Natural killer cell (primary cell): Measurements from ENCODE around the gene ZNF837. TPM values are rescaled to one million over a fixed set of nuclear protein-coding genes. Genes with fewer than 3 reads are reported as not detected.

Source experiments
- ATAC-seq, 3 donors: fragments of 150-1000 bp in 2 of 3; fragments of 200-7000 bp in 1 of 3; cut with Tn5 transposase; 1 replicate in 1 of 3; 2 replicates in 2 of 3; pipeline ENCODE4 v1.10.0; 2021; ENCODE audit warnings: mild to moderate bottlenecking in 2 of 3, moderate library complexity in 2 of 3
- DNase-seq, 2 donors: peaks; one replicate each; pipeline versions ENCODE4 v3.0.0 to v3.0.0-alpha.2; 2013 to 2021; ENCODE audit warnings: mixed read lengths in 1 of 2
- H3K27ac ChIP-seq: one replicate; pipeline ENCODE4 v1.5.1; 2013; ENCODE audit warnings: mild to moderate bottlenecking, low read length
- H3K27me3 ChIP-seq: one replicate; pipeline ENCODE4 v1.6.1; 2013; ENCODE audit warnings: low read length; ENCODE audit not compliant: control insufficient read depth, insufficient read depth
- H3K36me3 ChIP-seq: one replicate; pipeline ENCODE4 v1.6.1; 2013; ENCODE audit warnings: low read length; ENCODE audit not compliant: control insufficient read depth, insufficient read depth
- H3K4me1 ChIP-seq: one replicate; pipeline ENCODE4 v1.6.1; 2013; ENCODE audit warnings: low read length; ENCODE audit not compliant: control insufficient read depth, insufficient read depth
- H3K4me3 ChIP-seq: one replicate; pipeline ENCODE4 v1.5.1; 2013; ENCODE audit warnings: low read length
- H3K9me3 ChIP-seq: one replicate; pipeline ENCODE4 v1.6.1; 2013; ENCODE audit warnings: low read length; ENCODE audit not compliant: control insufficient read depth, insufficient read depth
- H3K27ac Mint-ChIP-seq, 2 donors: one replicate each; pipeline ENCODE4 v1.8.0; 2022; ENCODE audit warnings: mild to moderate bottlenecking in 2 of 2, mixed read lengths in 2 of 2, moderate library complexity in 1 of 2
- H3K27me3 Mint-ChIP-seq, 2 donors: one replicate each; pipeline ENCODE4 v1.8.0; 2022; ENCODE audit warnings: low read depth in 2 of 2, mixed read lengths in 2 of 2
- H3K36me3 Mint-ChIP-seq: one replicate; pipeline ENCODE4 v1.8.0; 2022; ENCODE audit warnings: mixed read lengths
- H3K4me1 Mint-ChIP-seq, 2 donors: one replicate each; pipeline ENCODE4 v1.8.0; 2022; ENCODE audit warnings: mixed read lengths in 2 of 2
- H3K4me3 Mint-ChIP-seq: one replicate; pipeline ENCODE4 v1.8.0; 2022; ENCODE audit warnings: mild to moderate bottlenecking, moderate library complexity, mixed read lengths
- H3K9me3 Mint-ChIP-seq, 2 donors: one replicate each; pipeline ENCODE4 v1.8.0; 2022; ENCODE audit warnings: mixed read lengths in 2 of 2
- WGBS: methylation state at CpG from one replicate; pipeline ENCODE4 v1.1.7; 2013; ENCODE audit warnings: missing lambda C conversion rate; ENCODE audit not compliant: insufficient coverage; 5-methylcytosine and 5-hydroxymethylcytosine counted together
- intact Hi-C: fragments of 100-400 bp; cut with micrococcal nuclease; formaldehyde crosslinking; loops from one replicate; pipeline ENCODE4 v1.14.2; 2022
- total RNA-seq, 4 donors: library from RNA; stranded (reverse); fragments of 120-200 nt in 1 of 4; gene quantifications; one replicate each; pipeline versions ENCODE4 v1.2.3 to v1.2.4, GENCODE V29; 2013 to 2022
- TF ChIP-seq, protein P1 (sequence below): fragments of 200-600 bp; IDR thresholded peaks from one replicate; pipeline ENCODE4 v1.8.0; 2022; ENCODE audit warnings: antibody characterized with exemption

The ZNF837 gene
- total RNA-seq, 3 donors from 2014 or later (not counting 1 experiment from before 2014, with no cell fraction given) = 0.63 to 1.4 (median 1.3) TPM

DNA sequence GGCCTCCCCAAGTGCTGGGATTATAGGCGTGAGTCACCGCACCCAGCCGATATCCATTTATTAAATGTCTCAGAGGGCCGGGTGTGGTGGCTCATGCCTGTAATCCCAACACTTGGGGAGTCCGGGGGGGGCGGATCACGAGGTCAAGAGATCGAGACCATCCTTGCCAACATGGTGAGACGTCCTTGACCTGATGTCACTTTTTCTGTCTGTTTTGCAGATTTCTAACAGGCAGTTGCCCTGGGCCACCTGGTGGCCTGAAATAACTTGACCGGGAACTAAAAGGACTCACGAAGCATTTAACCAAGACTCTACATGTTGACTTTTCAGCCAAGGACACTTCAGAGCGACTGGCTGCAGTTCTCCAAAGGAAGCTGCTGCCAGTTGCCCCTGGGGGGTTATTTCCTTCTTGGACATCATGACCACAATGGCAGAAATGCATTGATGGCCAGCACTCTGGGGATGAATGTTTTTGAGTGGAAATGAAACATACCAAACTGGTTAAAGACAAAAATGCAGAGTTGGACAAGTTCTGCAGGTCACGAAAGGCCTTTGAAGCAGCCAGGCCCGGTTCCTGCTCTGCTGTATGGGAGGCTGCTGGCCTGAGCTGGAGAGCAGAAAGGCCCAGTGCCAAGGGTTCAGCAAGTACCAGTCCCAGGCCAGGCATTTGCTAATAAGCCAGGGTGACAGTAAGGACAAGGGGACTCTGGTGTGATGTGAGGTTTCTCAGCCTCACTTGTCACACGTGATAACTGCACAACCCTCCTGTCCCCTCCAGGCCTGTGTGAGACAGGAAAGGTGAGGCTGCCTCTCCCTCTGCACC, 8.3 kb downstream of the ZNF837 start:
- intact Hi-C loops = no loop called here
- ATAC-seq (no peak), DNase-seq (no peak)
- no peaks in the 10 kb centered on the region for H3K36me3 ChIP-seq
- H3K36me3 Mint-ChIP-seq = no peaks in the 10 kb centered on the region
- no peak overlapping the region for H3K4me3 ChIP-seq
- H3K9me3 Mint-ChIP-seq = no peaks in the 10 kb centered on the region
- TF ChIP-seq, protein P1, sequence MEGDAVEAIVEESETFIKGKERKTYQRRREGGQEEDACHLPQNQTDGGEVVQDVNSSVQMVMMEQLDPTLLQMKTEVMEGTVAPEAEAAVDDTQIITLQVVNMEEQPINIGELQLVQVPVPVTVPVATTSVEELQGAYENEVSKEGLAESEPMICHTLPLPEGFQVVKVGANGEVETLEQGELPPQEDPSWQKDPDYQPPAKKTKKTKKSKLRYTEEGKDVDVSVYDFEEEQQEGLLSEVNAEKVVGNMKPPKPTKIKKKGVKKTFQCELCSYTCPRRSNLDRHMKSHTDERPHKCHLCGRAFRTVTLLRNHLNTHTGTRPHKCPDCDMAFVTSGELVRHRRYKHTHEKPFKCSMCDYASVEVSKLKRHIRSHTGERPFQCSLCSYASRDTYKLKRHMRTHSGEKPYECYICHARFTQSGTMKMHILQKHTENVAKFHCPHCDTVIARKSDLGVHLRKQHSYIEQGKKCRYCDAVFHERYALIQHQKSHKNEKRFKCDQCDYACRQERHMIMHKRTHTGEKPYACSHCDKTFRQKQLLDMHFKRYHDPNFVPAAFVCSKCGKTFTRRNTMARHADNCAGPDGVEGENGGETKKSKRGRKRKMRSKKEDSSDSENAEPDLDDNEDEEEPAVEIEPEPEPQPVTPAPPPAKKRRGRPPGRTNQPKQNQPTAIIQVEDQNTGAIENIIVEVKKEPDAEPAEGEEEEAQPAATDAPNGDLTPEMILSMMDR = no peak
- no peaks in the 10 kb centered on the region for H3K27me3 Mint-ChIP-seq
- no peaks in the 10 kb centered on the region for H3K4me1 Mint-ChIP-seq
- no peak overlapping the region for H3K4me3 Mint-ChIP-seq
- no peaks in the 10 kb centered on the region for H3K27me3 ChIP-seq
- H3K27ac Mint-ChIP-seq = no peak overlapping the region
- no peak overlapping the region for H3K27ac ChIP-seq
- no peaks in the 10 kb centered on the region for H3K9me3 ChIP-seq
- H3K4me1 ChIP-seq = no peaks in the 10 kb centered on the region
- 88% methylated on average over 15 of the region's 15 CpGs for WGBS

DNA sequence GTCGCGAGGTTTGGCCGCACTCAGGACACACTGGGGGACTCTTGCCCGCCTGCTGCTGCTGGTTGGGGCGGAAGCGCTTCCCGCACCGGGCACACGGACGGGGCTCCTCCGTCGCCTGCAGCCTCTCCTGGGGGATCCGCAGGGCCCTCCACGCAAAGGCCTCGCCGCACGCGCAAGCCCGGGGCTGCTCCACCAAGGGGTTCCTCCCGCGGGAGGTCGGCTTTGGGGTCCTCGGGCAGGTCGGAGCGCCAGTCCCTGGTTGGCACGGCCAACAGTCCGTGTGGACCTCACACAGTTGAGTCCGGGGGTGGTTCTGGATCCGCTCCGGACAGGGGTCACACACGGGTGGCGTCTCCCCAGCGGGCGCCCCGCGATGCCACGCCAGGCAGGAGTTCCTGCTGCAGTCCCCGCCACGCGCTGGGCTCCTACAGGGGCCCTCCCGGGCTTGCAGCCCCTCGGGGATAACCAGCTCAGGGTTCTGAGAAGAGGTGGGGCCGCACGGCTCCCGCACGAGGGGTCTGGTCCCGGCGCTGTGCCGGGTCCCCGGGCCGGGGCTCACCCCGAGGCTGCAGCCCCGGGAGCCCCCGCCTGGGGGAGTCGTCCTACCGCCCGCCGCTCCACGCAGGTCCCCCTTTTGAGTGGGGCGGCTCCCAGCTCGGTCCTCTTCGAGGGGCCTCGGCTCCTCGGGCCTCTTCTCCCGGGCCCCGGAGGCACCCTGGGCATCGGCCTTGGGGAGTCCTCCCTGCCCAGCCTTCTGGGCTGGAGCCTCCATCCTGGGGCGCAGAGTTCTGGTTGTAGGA, 12.1 kb downstream of the ZNF837 start:
- ATAC-seq = no peak

DNA sequence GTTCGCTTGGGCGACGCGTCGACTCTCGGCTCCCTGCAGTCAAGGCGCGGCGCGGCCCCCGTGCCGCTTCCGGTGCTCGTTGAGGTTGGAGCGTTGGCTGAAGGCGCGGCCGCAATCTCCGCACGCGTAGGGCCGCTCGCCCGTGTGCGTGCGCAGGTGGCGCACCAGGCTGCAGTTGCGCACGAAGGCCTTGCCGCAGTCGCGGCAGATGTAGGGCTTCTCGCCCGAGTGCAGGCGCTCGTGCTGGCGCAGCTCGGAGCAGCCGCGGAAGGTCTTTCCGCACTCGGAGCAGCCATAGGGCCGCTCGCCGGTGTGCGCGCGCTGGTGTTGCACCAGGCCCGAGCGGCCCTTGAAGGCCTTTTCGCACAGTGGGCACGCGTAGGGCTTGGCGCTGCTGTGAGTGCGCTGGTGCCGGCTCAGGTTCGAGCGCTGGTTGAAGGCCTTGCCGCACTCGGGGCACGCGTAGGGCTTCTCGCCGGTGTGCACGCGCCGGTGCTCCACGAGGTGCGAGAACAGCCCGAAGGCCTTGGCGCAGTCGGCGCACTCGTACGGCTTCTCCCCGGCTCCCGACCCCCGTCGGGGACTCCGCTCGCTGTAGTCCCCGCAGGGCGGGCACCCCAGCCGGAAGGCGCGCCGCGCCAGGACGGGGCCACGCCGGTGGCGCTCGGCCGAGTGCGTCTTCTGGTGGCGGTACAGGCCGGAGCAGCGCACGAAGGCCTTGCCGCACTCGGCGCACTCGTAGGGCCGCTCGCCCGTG, 13.0 kb downstream of the ZNF837 start:
- Histone ChIP-seq H3K9me3 (no peaks in the 10 kb centered on the region), H3K36me3 (no peaks in the 10 kb centered on the region), H3K27me3 (no peaks in the 10 kb centered on the region), H3K27ac (no peak overlapping the region), H3K4me1 (peaks cover 5% of the 10 kb centered on the region), H3K4me3 (no peak overlapping the region)
- 96% methylated on average over 106 of the region's 106 CpGs for WGBS
- Mint-ChIP-seq H3K4me3 (no peak overlapping the region), H3K4me1 (peaks cover 1 to 2% of the 10 kb centered on the region in 2 donors), H3K27ac (no peak overlapping the region), H3K9me3 (no peaks in the 10 kb centered on the region), H3K36me3 (no peaks in the 10 kb centered on the region), H3K27me3 (no peaks in the 10 kb centered on the region)
- intact Hi-C loops = no loop called here
- TF ChIP-seq, protein P1 = no peak
- ATAC-seq (no peak), DNase-seq (no peak)

More for the DNA sequence above, 12.1 kb downstream of the ZNF837 start:
- WGBS = 97% methylated on average over 68 of the region's 68 CpGs
- intact Hi-C loops = no loop called here
- H3K27ac ChIP-seq = no peak overlapping the region
- Mint-ChIP-seq H3K4me1 (no peaks in the 10 kb centered on the region), H3K27ac (no peak overlapping the region), H3K9me3 (no peaks in the 10 kb centered on the region), H3K4me3 (no peak overlapping the region), H3K36me3 (no peaks in the 10 kb centered on the region), H3K27me3 (no peaks in the 10 kb centered on the region)
- DNase-seq = no peak
- no peaks in the 10 kb centered on the region for H3K36me3 ChIP-seq
- TF ChIP-seq, protein P1 = no peak
- no peaks in the 10 kb centered on the region for H3K9me3 ChIP-seq
- H3K4me1 ChIP-seq = no peaks in the 10 kb centered on the region
- H3K4me3 ChIP-seq = no peak overlapping the region
- H3K27me3 ChIP-seq = no peaks in the 10 kb centered on the region
